ENCODE measurements around the gene MYL6. TPM values are rescaled to one million over a fixed set of nuclear protein-coding genes. Genes with fewer than 3 reads are reported as not detected.

MYL6 gene
- total RNA-seq, 1 experiment from 2014 or later, result 932 TPM

DNA sequence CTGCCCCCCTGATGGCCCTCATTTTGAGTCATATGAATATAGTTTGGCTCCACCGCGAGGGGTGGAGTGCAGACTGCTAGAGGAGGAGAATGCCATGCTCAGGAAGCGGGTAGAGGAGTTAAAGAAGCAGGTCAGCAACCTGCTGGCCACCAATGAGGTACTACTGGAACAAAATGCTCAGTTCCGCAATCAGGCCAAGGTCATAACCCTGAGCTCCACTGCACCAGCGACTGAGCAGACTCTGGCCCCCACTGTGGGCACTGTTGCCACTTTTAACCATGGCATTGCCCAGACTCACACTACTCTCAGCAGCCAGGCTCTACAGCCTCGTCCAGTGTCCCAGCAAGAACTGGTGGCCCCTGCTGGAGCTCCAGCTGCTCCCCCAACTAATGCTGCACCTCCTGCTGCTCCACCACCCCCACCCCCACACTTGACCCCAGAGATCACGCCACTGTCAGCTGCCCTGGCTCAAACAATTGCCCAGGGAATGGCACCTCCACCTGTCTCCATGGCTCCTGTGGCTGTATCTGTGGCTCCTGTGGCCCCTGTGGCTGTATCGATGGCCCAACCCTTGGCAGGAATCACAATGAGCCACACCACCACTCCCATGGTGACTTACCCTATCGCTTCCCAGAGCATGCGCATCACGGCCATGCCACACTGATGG, 36.8 kb upstream of the MYL6 start:
- POLR2A ChIA-PET, result no interaction called here
- TF ChIP-seq TEAD1 (CRISPR knock-in tag; IDR thresholded peaks at IDR 0.05) (no peak), EMX1 (CRISPR knock-in tag; IDR thresholded peaks at IDR 0.05) (no peak), GABPB1 (CRISPR knock-in tag; IDR thresholded peaks at IDR 0.05) (no peak), NFATC4 (CRISPR knock-in tag; IDR thresholded peaks at IDR 0.05) (no peak), SP1 (CRISPR knock-in tag; conservative IDR thresholded peaks at IDR 0.05) (no peak), TP53 (CRISPR knock-in tag; IDR thresholded peaks at IDR 0.05) (no peak), ESRRA (CRISPR knock-in tag; IDR thresholded peaks at IDR 0.05; ENCODE audit: borderline replicate concordance) (no peak), RORB (CRISPR knock-in tag; IDR thresholded peaks at IDR 0.05) (no peak), ZNF396 (CRISPR knock-in tag; IDR thresholded peaks at IDR 0.05; ENCODE audit: borderline replicate concordance) (no peak)
- TF ChIP-seq, protein P1, sequence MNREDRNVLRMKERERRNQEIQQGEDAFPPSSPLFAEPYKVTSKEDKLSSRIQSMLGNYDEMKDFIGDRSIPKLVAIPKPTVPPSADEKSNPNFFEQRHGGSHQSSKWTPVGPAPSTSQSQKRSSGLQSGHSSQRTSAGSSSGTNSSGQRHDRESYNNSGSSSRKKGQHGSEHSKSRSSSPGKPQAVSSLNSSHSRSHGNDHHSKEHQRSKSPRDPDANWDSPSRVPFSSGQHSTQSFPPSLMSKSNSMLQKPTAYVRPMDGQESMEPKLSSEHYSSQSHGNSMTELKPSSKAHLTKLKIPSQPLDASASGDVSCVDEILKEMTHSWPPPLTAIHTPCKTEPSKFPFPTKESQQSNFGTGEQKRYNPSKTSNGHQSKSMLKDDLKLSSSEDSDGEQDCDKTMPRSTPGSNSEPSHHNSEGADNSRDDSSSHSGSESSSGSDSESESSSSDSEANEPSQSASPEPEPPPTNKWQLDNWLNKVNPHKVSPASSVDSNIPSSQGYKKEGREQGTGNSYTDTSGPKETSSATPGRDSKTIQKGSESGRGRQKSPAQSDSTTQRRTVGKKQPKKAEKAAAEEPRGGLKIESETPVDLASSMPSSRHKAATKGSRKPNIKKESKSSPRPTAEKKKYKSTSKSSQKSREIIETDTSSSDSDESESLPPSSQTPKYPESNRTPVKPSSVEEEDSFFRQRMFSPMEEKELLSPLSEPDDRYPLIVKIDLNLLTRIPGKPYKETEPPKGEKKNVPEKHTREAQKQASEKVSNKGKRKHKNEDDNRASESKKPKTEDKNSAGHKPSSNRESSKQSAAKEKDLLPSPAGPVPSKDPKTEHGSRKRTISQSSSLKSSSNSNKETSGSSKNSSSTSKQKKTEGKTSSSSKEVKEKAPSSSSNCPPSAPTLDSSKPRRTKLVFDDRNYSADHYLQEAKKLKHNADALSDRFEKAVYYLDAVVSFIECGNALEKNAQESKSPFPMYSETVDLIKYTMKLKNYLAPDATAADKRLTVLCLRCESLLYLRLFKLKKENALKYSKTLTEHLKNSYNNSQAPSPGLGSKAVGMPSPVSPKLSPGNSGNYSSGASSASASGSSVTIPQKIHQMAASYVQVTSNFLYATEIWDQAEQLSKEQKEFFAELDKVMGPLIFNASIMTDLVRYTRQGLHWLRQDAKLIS (CRISPR knock-in tag; IDR thresholded peaks at IDR 0.05; ENCODE audit: borderline replicate concordance), result no peak
- TF ChIP-seq, protein P2, sequence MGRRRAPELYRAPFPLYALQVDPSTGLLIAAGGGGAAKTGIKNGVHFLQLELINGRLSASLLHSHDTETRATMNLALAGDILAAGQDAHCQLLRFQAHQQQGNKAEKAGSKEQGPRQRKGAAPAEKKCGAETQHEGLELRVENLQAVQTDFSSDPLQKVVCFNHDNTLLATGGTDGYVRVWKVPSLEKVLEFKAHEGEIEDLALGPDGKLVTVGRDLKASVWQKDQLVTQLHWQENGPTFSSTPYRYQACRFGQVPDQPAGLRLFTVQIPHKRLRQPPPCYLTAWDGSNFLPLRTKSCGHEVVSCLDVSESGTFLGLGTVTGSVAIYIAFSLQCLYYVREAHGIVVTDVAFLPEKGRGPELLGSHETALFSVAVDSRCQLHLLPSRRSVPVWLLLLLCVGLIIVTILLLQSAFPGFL (CRISPR knock-in tag; IDR thresholded peaks at IDR 0.05; ENCODE audit: borderline replicate concordance), result no peak
- TF ChIP-seq, protein P3, sequence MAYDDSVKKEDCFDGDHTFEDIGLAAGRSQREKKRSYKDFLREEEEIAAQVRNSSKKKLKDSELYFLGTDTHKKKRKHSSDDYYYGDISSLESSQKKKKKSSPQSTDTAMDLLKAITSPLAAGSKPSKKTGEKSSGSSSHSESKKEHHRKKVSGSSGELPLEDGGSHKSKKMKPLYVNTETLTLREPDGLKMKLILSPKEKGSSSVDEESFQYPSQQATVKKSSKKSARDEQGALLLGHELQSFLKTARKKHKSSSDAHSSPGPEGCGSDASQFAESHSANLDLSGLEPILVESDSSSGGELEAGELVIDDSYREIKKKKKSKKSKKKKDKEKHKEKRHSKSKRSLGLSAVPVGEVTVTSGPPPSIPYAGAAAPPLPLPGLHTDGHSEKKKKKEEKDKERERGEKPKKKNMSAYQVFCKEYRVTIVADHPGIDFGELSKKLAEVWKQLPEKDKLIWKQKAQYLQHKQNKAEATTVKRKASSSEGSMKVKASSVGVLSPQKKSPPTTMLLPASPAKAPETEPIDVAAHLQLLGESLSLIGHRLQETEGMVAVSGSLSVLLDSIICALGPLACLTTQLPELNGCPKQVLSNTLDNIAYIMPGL (CRISPR knock-in tag; IDR thresholded peaks at IDR 0.05), result no peak
- TF ChIP-seq, protein P4, sequence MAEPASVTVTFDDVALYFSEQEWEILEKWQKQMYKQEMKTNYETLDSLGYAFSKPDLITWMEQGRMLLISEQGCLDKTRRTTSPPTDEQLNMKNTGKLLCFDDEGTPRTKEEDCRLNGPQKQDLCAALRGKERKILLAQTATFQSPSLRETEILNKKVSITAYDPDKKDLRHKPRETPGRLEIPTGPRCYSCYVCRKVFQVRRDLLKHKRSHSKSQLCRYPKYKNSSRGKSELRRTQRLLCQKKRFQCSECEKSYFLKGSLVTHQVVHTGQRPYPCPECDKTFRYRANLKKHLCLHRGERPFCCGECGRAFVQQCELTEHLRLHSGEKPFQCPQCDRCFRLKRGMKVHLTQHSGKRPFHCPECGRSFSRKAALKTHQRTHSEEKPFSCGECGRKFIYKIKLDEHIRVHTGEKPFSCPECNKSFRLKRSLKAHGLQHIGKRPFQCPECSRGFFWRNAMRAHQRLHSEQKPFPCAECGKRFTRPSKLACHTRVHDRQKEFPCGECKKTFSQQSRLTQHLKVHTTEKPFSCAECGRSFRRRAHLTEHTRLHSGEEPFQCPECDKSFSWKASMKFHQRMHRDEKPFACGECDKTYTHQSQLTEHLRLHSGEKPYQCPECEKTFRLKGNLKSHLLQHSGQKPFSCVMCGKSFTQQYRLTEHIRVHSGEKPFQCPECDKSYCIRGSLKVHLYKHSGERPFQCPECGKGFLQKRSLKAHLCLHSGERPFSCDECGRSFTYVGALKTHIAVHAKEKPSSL (CRISPR knock-in tag; conservative IDR thresholded peaks at IDR 0.05), result no peak
- TF ChIP-seq, protein P5, sequence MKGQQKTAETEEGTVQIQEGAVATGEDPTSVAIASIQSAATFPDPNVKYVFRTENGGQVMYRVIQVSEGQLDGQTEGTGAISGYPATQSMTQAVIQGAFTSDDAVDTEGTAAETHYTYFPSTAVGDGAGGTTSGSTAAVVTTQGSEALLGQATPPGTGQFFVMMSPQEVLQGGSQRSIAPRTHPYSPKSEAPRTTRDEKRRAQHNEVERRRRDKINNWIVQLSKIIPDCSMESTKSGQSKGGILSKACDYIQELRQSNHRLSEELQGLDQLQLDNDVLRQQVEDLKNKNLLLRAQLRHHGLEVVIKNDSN (CRISPR knock-in tag; IDR thresholded peaks at IDR 0.05), result no peak
- TF ChIP-seq, protein P6, sequence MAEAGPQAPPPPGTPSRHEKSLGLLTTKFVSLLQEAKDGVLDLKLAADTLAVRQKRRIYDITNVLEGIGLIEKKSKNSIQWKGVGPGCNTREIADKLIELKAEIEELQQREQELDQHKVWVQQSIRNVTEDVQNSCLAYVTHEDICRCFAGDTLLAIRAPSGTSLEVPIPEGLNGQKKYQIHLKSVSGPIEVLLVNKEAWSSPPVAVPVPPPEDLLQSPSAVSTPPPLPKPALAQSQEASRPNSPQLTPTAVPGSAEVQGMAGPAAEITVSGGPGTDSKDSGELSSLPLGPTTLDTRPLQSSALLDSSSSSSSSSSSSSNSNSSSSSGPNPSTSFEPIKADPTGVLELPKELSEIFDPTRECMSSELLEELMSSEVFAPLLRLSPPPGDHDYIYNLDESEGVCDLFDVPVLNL (CRISPR knock-in tag; IDR thresholded peaks at IDR 0.05; ENCODE audit: borderline replicate concordance, low read depth), result no peak
- CTCF ChIA-PET, result interaction anchor here (4.3 kb wide), 1 partner anchor 68 kb away, joined by 95 read pairs; the partner anchor contains the start of gene SMARCC2
- DNase-seq (ENCODE audit: low spot score) (no peak), ATAC-seq (no peak)
- H3K27ac Mint-ChIP-seq, result no peak overlapping the region
- peaks cover 30% of the 10 kb centered on the region for H3K36me3 Mint-ChIP-seq
- H3K4me3 Mint-ChIP-seq, result no peak overlapping the region
- no peaks in the 10 kb centered on the region for H3K27me3 Mint-ChIP-seq (ENCODE audit: low read depth)
- H3K4me1 Mint-ChIP-seq, result peaks cover 23% of the 10 kb centered on the region
- H3K9me3 Mint-ChIP-seq, result no peaks in the 10 kb centered on the region
